ENCODE measurements around the gene SNRNP48.

SNRNP48 gene, protein sequence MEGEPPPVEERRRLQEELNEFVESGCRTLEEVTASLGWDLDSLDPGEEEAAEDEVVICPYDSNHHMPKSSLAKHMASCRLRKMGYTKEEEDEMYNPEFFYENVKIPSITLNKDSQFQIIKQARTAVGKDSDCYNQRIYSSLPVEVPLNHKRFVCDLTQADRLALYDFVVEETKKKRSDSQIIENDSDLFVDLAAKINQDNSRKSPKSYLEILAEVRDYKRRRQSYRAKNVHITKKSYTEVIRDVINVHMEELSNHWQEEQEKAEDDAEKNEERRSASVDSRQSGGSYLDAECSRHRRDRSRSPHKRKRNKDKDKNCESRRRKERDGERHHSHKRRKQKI

GRCh38 chr6:7589949-7590917 lies at the start of gene SNRNP48:
Gene SNRNP48 (plus strand): TSS chr6:7590198. CDS start chr6:7590258, 60 bp downstream.
- peak; percentile 86 for DNase-seq (ENCODE audit: low read depth, low spot score)

DNA sequence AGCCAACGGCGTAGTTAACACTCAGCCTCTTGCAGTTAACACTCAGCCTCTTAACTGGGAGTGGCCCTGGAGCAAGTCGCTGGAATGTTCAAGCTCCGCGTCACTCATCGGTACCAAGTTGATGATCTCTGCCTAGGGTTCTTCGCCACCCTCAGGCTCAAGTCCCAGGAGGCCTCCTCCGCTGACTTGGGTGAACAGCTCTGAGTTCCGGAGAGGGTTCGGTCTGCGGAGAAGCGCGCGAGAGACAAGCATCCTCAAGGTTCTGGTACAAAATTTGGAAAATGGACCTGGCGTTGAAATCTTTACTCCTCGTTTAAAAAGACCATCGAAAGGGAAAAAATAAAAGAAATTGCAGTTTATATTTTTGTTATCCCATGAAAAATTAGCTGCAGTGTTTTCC lies 49.4 kb upstream of the SNRNP48 start:
- no peak for DNase-seq (ENCODE audit: low read depth, low spot score)

DNA sequence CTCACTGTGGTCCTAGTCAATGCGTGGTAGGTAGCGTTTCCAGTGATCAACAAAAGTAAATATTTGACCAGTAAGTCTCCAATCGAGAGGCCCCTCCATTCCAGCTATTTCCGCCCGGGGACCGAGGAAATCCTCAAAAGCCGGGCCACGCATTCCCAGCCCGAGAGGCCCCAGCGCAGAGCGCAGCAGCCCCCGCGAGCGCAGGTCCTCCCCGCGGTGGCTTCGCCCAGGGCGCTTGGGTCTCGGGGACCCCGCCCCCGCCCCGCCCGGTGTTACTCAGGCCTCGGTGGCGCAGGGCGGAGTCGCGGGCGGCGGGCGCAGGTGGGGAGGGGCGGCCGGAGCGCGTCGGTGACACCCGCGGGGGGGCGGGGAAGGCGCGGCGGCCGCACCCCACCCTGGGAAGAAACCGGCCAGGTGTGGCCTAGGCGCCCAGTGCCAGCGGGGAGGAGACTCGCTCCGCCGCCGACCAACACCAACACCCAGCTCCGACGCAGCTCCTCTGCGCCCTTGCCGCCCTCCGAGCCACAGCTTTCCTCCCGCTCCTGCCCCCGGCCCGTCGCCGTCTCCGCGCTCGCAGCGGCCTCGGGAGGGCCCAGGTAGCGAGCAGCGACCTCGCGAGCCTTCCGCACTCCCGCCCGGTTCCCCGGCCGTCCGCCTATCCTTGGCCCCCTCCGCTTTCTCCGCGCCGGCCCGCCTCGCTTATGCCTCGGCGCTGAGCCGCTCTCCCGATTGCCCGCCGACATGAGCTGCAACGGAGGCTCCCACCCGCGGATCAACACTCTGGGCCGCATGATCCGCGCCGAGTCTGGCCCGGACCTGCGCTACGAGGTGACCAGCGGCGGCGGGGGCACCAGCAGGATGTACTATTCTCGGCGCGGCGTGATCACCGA lies 48.6 kb upstream of the SNRNP48 start, which contains the start of gene DSP:
Gene DSP, plus strand, starts transcription at position 497 of the 890 bp plus-strand sequence. Its CDS starts 245 bp downstream, at position 742.
- DNase-seq (ENCODE audit: low read depth, low spot score), result no peak

DNA sequence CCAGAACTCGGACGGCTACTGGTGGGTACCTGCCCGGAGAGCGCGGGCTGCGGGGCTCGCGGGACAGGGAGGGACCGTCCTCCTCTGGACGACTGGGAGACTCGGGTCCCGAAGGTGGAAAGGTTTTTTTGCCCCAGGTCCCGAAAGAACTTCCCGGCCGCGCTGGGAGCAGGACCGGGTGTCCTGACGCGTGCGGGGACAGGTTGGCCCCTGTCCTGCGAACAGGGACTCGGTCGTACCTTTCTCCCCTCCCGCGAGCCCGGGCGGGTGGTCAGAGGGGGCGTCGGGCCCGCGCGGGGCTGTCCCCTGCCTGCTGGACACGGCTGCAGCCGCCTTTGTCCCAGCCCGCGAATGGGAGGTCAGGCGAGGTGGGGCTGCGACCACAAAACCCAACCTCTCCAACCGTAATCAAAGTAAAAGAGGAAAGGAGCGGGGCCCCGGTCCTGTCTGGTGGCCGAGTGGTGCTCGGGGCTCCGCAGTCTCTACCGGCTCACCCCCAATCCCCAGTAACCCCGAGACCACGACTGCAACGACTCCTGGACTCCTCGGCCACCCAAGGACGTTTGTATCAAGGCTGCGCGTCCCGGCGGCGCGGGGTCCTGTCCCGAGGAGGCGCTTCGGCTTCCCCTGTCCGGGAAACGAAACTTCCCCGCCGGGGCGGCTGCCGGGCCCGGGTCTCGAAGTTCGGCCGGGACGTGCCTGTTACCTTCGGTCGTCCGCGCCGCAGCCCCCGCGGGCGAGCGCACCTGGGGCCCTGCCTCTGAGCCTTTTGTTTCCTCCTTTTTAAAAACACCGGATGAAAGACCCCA lies 47.7 kb upstream of the SNRNP48 start:
- DNase-seq (ENCODE audit: low read depth, low spot score), result no peak

- no peak for DNase-seq (ENCODE audit: low read depth, low spot score)
Measured at GRCh38 chr6:7542874-7543624, 46.9 kb upstream of the SNRNP48 start.

DNA sequence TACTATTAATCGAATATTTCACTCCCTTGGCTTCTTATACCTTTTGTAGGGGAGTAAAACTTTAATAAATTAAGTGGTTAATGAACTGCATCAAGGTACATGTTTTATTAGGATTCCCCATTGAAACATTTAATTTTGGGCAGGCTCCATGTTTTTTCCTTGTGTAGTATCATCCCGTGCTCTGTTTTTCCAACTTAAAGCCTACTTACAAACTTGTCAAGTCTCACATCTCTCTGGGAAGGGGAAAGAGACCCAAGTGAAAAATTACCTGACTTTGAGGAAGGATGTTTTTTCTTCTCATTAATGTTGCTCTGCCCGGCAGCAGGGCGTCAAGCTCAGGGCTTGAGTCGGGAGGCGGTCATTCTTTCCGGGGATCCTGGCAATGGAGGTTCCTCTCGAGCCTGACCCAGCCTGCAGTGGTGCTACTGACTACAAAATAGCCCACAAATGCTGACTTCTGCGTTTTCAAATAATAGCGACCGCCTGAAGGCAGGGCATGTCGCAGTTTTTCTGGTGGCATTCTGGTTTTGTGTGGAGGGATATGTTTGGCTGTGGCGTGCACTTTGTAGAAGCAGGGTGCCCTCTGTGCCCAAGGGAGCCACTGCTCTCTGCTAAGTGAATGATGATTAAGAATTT lies 46.1 kb upstream of the SNRNP48 start:
- DNase-seq (ENCODE audit: low read depth, low spot score), result no peak

DNA sequence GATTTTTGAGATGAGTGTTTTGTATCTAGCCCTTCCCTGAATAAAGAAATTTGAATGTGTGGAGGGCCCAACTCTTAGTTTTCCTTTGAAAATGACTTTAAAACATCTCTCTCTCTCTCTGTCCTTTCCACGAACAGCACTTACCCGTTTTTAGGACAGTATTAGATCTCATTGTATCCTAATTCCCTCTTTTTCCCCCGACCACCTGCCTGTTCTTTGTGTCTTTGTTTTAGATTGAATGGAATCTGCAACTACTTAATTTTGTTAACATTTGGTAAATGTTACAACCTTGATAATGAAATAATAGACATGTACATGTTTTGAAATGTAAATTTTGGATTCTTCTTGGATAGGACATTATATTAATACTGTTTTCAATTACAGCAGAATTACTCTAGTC lies 45.4 kb upstream of the SNRNP48 start:
- no peak for DNase-seq (ENCODE audit: low read depth, low spot score)

GRCh38 chr6:7545316-7546019 lies 44.5 kb upstream of the SNRNP48 start:
- DNase-seq (ENCODE audit: low read depth, low spot score), result no peak

DNA sequence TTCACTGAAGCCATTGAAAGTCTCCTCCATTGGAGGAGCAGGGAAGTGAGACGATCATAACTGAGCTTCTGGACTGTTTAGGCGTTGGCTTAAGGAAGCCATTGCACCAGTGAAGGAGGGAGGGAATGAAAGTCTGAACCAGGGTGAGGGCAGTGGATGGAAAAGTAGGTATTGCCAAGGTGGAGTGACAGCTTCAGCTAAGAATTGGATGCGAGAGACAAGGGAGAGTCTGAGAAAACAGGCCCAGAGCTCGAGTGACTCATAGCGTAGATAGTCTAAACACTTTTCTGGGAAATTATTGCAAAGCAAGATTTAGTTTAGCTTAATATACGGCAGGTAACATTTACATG lies 44.0 kb upstream of the SNRNP48 start:
- no peak for DNase-seq (ENCODE audit: low read depth, low spot score)

DNA sequence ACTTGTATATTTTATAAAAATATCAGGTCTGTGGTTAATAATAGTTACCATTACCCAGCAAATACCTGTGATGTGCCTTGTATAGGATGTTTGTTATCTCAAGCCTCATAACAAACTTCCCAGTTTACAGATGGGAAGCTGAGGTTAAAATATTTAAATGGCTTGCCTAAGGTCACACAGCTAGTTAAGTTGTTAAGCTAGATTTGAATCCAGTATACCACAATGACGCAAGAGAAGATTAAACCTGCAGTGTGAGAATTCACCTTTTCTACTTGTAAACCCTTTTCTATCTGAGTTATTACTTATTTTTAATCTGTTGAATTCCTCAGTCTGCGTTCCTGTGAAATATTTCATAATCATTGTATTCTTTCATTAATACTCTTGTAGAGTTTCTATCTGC lies 43.6 kb upstream of the SNRNP48 start:
- DNase-seq (ENCODE audit: low read depth, low spot score), result no peak

- no peak for DNase-seq (ENCODE audit: low read depth, low spot score)
Measured at GRCh38 chr6:7546896-7547295, 43.1 kb upstream of the SNRNP48 start.

GRCh38 chr6:7547315-7547714 lies 42.7 kb upstream of the SNRNP48 start:
- no peak for DNase-seq (ENCODE audit: low read depth, low spot score)

- DNase-seq (ENCODE audit: low read depth, low spot score), result no peak
Measured at GRCh38 chr6:7550433-7550801, 39.6 kb upstream of the SNRNP48 start.

GRCh38 chr6:7554533-7555275 lies 35.3 kb upstream of the SNRNP48 start:
- no peak for DNase-seq (ENCODE audit: low read depth, low spot score)

GRCh38 chr6:7555671-7556070 lies 34.3 kb upstream of the SNRNP48 start:
- DNase-seq (ENCODE audit: low read depth, low spot score), result no peak

- DNase-seq (ENCODE audit: low read depth, low spot score), result no peak
Measured at GRCh38 chr6:7556394-7557106, 33.4 kb upstream of the SNRNP48 start.

DNA sequence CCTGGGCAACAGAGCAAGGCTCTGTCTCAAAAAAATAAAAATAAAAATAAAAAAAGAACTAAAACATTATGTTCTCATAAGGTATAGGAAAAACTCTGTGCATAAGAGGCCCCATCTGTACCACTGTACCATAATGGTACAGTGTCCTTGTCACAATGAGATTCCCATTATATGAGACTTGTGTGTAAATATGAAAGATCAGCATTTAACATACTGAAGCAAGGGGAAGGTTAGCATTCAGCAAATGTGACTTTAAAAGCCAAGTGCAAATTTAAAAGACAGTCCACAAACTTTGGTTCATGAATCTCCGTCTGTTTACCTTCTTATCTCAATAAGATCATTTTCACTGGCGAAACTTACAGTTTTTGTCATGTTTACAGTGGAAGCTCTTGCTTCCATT lies 32.3 kb upstream of the SNRNP48 start:
- DNase-seq (ENCODE audit: low read depth, low spot score), result no peak

- DNase-seq (ENCODE audit: low read depth, low spot score), result no peak
Measured at GRCh38 chr6:7558781-7559180, 31.2 kb upstream of the SNRNP48 start.
